Measurements from ENCODE around the gene TCP10L. TPM values are rescaled to one million over a fixed set of nuclear protein-coding genes. Genes with fewer than 3 reads are reported as not detected.

Gene TCP10L
- total RNA-seq, 2 donors from 2014 or later: 0.74 to 1.2 TPM

GRCh38 chr21:32587120-32587519 is 1.8 kb upstream of the TCP10L start:
- intact Hi-C loops (cut with DNase I): no loop called here
- H3K9ac ChIP-seq (ENCODE audit: low read depth in 2 of 2, low read length in 2 of 2): no peak overlapping the region
- H3K27ac ChIP-seq: no peak overlapping the region
- TF ChIP-seq, protein P1, sequence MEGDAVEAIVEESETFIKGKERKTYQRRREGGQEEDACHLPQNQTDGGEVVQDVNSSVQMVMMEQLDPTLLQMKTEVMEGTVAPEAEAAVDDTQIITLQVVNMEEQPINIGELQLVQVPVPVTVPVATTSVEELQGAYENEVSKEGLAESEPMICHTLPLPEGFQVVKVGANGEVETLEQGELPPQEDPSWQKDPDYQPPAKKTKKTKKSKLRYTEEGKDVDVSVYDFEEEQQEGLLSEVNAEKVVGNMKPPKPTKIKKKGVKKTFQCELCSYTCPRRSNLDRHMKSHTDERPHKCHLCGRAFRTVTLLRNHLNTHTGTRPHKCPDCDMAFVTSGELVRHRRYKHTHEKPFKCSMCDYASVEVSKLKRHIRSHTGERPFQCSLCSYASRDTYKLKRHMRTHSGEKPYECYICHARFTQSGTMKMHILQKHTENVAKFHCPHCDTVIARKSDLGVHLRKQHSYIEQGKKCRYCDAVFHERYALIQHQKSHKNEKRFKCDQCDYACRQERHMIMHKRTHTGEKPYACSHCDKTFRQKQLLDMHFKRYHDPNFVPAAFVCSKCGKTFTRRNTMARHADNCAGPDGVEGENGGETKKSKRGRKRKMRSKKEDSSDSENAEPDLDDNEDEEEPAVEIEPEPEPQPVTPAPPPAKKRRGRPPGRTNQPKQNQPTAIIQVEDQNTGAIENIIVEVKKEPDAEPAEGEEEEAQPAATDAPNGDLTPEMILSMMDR (IDR thresholded peaks at IDR 0.05): no peak
- no peak overlapping the region for H3K4me3 ChIP-seq
- H3K27me3 ChIP-seq: no peaks in the 10 kb centered on the region
- H3K36me3 ChIP-seq: no peaks in the 10 kb centered on the region
- DNase-seq: no peak
- no peaks in the 10 kb centered on the region for H3K4me1 ChIP-seq
- H3K9me3 ChIP-seq: no peaks in the 10 kb centered on the region

- no peaks in the 10 kb centered on the region for H3K9me3 ChIP-seq
- intact Hi-C loops (cut with DNase I): no loop called here
- H3K4me1 ChIP-seq: no peaks in the 10 kb centered on the region
- H3K36me3 ChIP-seq: no peaks in the 10 kb centered on the region
- no peak for DNase-seq
- TF ChIP-seq, protein P1 (IDR thresholded peaks at IDR 0.05): no peak
- H3K9ac ChIP-seq (ENCODE audit: low read depth in 2 of 2, low read length in 2 of 2): no peak overlapping the region
- no peak overlapping the region for H3K27ac ChIP-seq
- H3K4me3 ChIP-seq: no peak overlapping the region
- H3K27me3 ChIP-seq: no peaks in the 10 kb centered on the region
Measured at GRCh38 chr21:32585970-32586369, 647 bp upstream of the TCP10L start.

DNA sequence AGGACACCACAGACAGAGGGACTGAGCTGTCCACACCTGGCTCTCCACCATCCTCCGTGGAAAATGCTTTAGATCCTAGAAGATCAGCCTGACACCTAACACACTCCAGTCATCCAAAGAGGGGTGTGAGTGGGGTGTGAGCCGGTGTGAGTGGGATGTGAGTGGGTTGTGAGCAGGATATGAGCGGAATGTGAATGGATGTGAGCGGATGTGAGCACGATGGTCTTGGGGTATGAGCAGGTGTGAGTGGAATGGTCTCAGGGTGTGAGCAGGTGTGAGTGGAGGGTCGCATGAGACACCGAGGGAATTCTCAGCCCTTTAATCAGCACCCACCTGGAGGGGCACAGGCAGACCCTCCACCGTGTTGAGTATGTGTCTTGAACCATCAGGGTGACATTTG is 851 bp downstream of the TCP10L start:
- H3K9ac ChIP-seq (ENCODE audit: low read depth in 2 of 2, low read length in 2 of 2): no peak overlapping the region
- no peaks in the 10 kb centered on the region for H3K27me3 ChIP-seq
- no peak overlapping the region for H3K27ac ChIP-seq
- TF ChIP-seq, protein P1 (IDR thresholded peaks at IDR 0.05): no peak
- no peaks in the 10 kb centered on the region for H3K36me3 ChIP-seq
- intact Hi-C loops (cut with DNase I): no loop called here
- H3K4me1 ChIP-seq: no peaks in the 10 kb centered on the region
- no peak overlapping the region for H3K4me3 ChIP-seq
- no peaks in the 10 kb centered on the region for H3K9me3 ChIP-seq
- no peak for DNase-seq

DNA sequence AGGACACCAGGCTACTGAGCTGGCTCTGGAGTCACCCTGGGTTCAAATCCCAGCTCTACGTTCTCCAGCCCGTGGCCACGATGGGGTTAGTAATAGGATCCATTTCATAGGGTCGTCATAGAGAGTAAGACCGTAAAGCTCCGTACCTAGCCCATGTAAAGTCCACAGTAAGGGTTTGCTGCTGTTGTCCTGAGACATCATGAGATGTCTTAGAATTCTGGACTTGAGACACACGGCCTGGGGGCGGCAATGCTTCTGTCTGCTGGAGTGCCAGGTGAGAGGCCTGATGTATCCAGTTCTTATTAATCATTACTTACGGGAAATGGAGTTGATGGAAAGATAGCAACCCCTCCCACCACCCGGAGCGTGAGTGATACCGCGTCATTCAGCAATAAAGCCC is 3.6 kb downstream of the TCP10L start:
- H3K9me3 ChIP-seq: no peaks in the 10 kb centered on the region
- no peak overlapping the region for H3K9ac ChIP-seq (ENCODE audit: low read depth in 2 of 2, low read length in 2 of 2)
- H3K36me3 ChIP-seq: no peaks in the 10 kb centered on the region
- intact Hi-C loops (cut with DNase I): no loop called here
- H3K27ac ChIP-seq: no peak overlapping the region
- no peaks in the 10 kb centered on the region for H3K4me1 ChIP-seq
- no peak overlapping the region for H3K4me3 ChIP-seq
- H3K27me3 ChIP-seq: no peaks in the 10 kb centered on the region
- DNase-seq: no peak
- TF ChIP-seq, protein P1 (IDR thresholded peaks at IDR 0.05): no peak

DNA sequence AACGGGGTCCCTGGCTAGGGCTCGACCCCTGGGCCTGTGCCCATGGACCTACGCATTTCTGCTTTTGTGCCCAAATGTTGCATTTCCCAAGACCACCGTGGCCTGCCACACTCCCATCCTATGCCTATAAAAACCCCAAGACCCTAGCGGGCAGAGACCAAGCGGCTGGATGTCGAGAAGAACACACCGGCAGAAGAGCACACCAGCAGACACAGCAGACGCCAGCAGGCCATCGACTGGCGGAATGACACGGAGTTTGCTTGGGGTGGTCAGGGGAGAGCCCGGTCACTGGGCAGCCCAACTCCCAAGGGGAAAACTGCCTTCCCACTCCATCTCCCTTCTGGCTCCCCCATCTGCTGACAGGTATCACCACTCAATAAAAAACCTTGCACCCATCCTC is 4.4 kb downstream of the TCP10L start:
- no peak overlapping the region for H3K4me3 ChIP-seq

More for the DNA sequence above, 4.4 kb downstream of the TCP10L start:
- Histone ChIP-seq H3K9ac (ENCODE audit: low read depth in 2 of 2, low read length in 2 of 2) (no peak overlapping the region), H3K9me3 (no peaks in the 10 kb centered on the region), H3K4me1 (no peaks in the 10 kb centered on the region), H3K27ac (no peak overlapping the region), H3K36me3 (no peaks in the 10 kb centered on the region), H3K27me3 (no peaks in the 10 kb centered on the region)
- no peak for DNase-seq
- intact Hi-C loops (cut with DNase I): no loop called here
- TF ChIP-seq, protein P1 (IDR thresholded peaks at IDR 0.05): no peak

Data from colonic mucosa (tissue), 4 donors.